ENCODE measurements around the gene DYNC2LI1.

DNA sequence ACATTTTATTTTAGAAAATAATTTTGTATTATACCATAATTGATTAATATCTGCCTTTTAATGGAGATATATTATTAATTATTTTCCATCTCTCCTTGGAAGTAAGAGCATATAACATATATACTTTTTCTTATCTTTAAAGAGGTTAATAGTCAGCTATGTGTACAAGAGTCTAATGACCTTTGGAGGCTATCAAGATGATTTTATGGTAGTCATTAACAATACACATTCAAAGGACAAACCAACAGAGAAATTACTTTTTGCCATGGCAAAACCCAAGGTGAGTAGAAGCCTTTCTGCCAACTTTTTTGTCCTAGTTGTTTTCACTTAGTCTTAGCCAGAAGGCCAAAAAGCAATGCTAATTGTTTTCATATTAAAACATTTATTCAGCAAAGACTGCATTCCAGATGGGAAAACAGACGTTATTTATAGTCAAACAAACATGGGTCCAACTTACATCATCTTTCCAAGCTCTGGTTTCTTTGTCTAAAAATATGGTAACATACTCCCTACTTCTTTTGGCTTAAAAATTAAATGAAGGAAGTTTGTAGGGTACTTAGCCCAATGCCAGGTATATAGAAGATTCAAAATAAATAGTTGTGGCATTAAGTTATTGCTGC, 9.6 kb upstream of the DYNC2LI1 start:
- no peak for TF ChIP-seq POLR2A (IDR thresholded peaks at IDR 0.05; ENCODE audit: low read depth, low read length)
- no peak for TF ChIP-seq TAF1 (IDR thresholded peaks at IDR 0.05; ENCODE audit: low read depth, low read length)
- TF ChIP-seq POLR2AphosphoS5 (IDR thresholded peaks at IDR 0.05; ENCODE audit: low read depth, low read length): no peak
- no peak for TF ChIP-seq SPI1 (IDR thresholded peaks at IDR 0.05; ENCODE audit: low read depth, low read length)
- no peak for TF ChIP-seq POU2F2 (IDR thresholded peaks at IDR 0.05; ENCODE audit: low read depth, low read length)

All from GM12891 (cell line).